Testis (tissue), 3 donors: ENCODE results near the gene ANP32B. TPM values are rescaled to one million over a fixed set of nuclear protein-coding genes. Genes with fewer than 3 reads are reported as not detected.
A peak's percentile ranks its signal among the peaks of the same experiment; 100 is the strongest.

Source experiments
- DNase-seq: peaks from one replicate; pipeline ENCODE4 v3.0.0-alpha.2; 2019
- H3K27ac ChIP-seq, 2 donors: fragments of 200-600 bp; sonication (generic); one replicate each; pipeline ENCODE4 v1.5.1; 2019
- H3K27me3 ChIP-seq: fragments of 200-600 bp; sonication (generic); one replicate; pipeline ENCODE4 v1.5.1; 2019
- H3K36me3 ChIP-seq: fragments of 200-600 bp; sonication (generic); one replicate; pipeline ENCODE4 v1.5.1; 2017; ENCODE audit warnings: low read depth; ENCODE audit errors: missing control alignments
- H3K4me1 ChIP-seq: fragments of 200-600 bp; sonication (generic); one replicate; pipeline ENCODE4 v1.5.1; 2019
- H3K4me3 ChIP-seq, 2 donors: fragments of 200-600 bp; sonication (generic); one replicate each; pipeline ENCODE4 v1.5.1; 2017 to 2019
- H3K9me3 ChIP-seq: fragments of 200-600 bp; sonication (generic); one replicate; pipeline ENCODE4 v1.5.1; 2017
- CTCF ChIP-seq, 3 experiments: fragments of 450-650 bp in 2 of 3; fragments of 200-600 bp in 1 of 3; sonication (generic) in 1 of 3; IDR thresholded peaks; one replicate each; pipeline ENCODE4 v1.5.1; 2016 to 2019; ENCODE audit warnings: antibody characterized with exemption in 3 of 3, mild to moderate bottlenecking in 2 of 3, moderate library complexity in 1 of 3
- POLR2A ChIP-seq: fragments of 450-650 bp; IDR thresholded peaks from one replicate; pipeline ENCODE4 v1.6.1; 2017; ENCODE audit warnings: antibody characterized with exemption, mild to moderate bottlenecking, moderate library complexity
- WGBS, 2 donors: methylation state at CpG; one replicate each; pipeline ENCODE4 v1.1.5; 2018; 5-methylcytosine and 5-hydroxymethylcytosine counted together
- intact Hi-C: fragments of 100-400 bp; cut with DNase I; formaldehyde crosslinking; loops from one replicate; pipeline ENCODE4 v1.15.1; 2023; ENCODE audit warnings: low total_unique reads
- polyA plus RNA-seq: library from polyadenylated mRNA; stranded (reverse); fragments of 350-450 nt; fragmentation: Illumina TruSeq; extraction: RNeasy Lipid Tissue Mini Kit (QIAGEN cat#74804); gene quantifications from one replicate; pipeline ENCODE4 v1.2.3, GENCODE V29; 2014; ENCODE audit warnings: low read depth, low replicate concordance; ENCODE audit not compliant: insufficient read depth
- small RNA-seq, 2 donors: library from RNA; depleted of rRNA; stranded (forward); fragments of <200 nt; gene quantifications; one replicate each; pipeline ENCODE3, GENCODE V24; 2016
- total RNA-seq, 2 donors: library from RNA; depleted of rRNA; stranded (reverse); fragments of >200 nt; gene quantifications; one replicate each; pipeline ENCODE4 v1.2.3, GENCODE V29; 2016

Gene ANP32B
- total and polyA plus RNA-seq, 3 donors from 2014 or later: 33.8 to 89.6 (median 54.3) TPM

GRCh38 chr9:98064623-98065392 is 81.7 kb downstream of the ANP32B start:
- peak; percentile 53 for DNase-seq
- H3K4me3 ChIP-seq: no peak overlapping the region
- no peak for TF ChIP-seq POLR2A
- TF ChIP-seq CTCF (IDR thresholded peaks at IDR 0.05): no peak
- no peaks in the 10 kb centered on the region for H3K9me3 ChIP-seq
- intact Hi-C loops: no loop called here
- H3K36me3 ChIP-seq: no peaks in the 10 kb centered on the region
- H3K27ac ChIP-seq: no peak overlapping the region
- 68 to 78% methylated on average over 8 of the region's 8 CpGs for WGBS, 2 donors
- no peaks in the 10 kb centered on the region for H3K27me3 ChIP-seq
- no peaks in the 10 kb centered on the region for H3K4me1 ChIP-seq

Small RNA genes within 50 kb of the gene (small RNA-seq; reads per million reads assigned to genes)
- gene RNU6-918P: 0 reads per million in 2 donors

Other genes with a start within 250 kb of the ANP32B start
- 1 to 10 TPM; 1.1 to 1.9 TPM for gene FOXE1, start 130.1 kb upstream of the ANP32B start, total RNA-seq
- 0.62 TPM for gene FOXE1, start 130.1 kb upstream of the ANP32B start, polyA plus RNA-seq
- 10 to 100 TPM; 33.2 to 40.1 TPM for gene TRMO, start 60.8 kb upstream of the ANP32B start, total RNA-seq
- gene TRMO, start 60.8 kb upstream of the ANP32B start, polyA plus RNA-seq: 37.3 TPM
- gene HEMGN, start 45.2 kb upstream of the ANP32B start, total RNA-seq: 10 to 100 TPM; 11.8 to 43.5 TPM
- gene HEMGN, start 45.2 kb upstream of the ANP32B start, polyA plus RNA-seq: 22.2 TPM
- gene NANS, start 73.4 kb downstream of the ANP32B start, total RNA-seq: 10 to 100 TPM; 66.5 to 82.5 TPM
- 34.7 TPM for gene NANS, start 73.4 kb downstream of the ANP32B start, polyA plus RNA-seq
- gene TRIM14, start 135.9 kb downstream of the ANP32B start, total RNA-seq: 10 to 100 TPM; 19.6 to 21.3 TPM
- 17.3 TPM for gene TRIM14, start 135.9 kb downstream of the ANP32B start, polyA plus RNA-seq
- gene CORO2A, start 209.3 kb downstream of the ANP32B start, total RNA-seq: 10 to 100 TPM; 46.3 to 50.5 TPM
- 28.0 TPM for gene CORO2A, start 209.3 kb downstream of the ANP32B start, polyA plus RNA-seq